ENCODE results near the gene TMX2.
"Not testable (repeated sequence)": the region's sequence is repeated elsewhere in the genome, so short reads cannot be mapped to it uniquely, and the experiment has no call there.

TMX2 gene

GRCh38 chr11:57712256-57713150 lies at the start of gene TMX2:
Gene TMX2 (plus strand): TSS chr11:57712593. CDS start chr11:57712619, 26 bp downstream.
- DNase-seq = peak; percentile 92

GRCh38 chr11:57662893-57663292 lies 49.5 kb upstream of the TMX2 start:
- DNase-seq = no peak

GRCh38 chr11:57663975-57664374 lies 48.4 kb upstream of the TMX2 start:
- DNase-seq = no peak

GRCh38 chr11:57667117-57667735 lies 45.2 kb upstream of the TMX2 start:
- DNase-seq = peak; percentile 94

- peak; percentile 99 for DNase-seq
Observed at GRCh38 chr11:57667736-57668433, 44.5 kb upstream of the TMX2 start, which contains the start of gene ZDHHC5. Gene ZDHHC5 (plus strand): TSS chr11:57668114. CDS start chr11:57673091, 4,977 bp downstream.

- no peak for DNase-seq
Observed at GRCh38 chr11:57668434-57668782, 44.0 kb upstream of the TMX2 start.

- no peak for DNase-seq
Observed at GRCh38 chr11:57674251-57674650, 38.1 kb upstream of the TMX2 start.

- no peak for DNase-seq
Observed at GRCh38 chr11:57675176-57675941, 37.0 kb upstream of the TMX2 start.

- DNase-seq = no peak
Observed at GRCh38 chr11:57679396-57679795, 33.0 kb upstream of the TMX2 start.

- DNase-seq = no peak
Observed at GRCh38 chr11:57680552-57680874, 31.9 kb upstream of the TMX2 start.

GRCh38 chr11:57681168-57681567 lies 31.2 kb upstream of the TMX2 start:
- no peak for DNase-seq

GRCh38 chr11:57690474-57690873 lies 21.9 kb upstream of the TMX2 start:
- not testable (repeated sequence) for DNase-seq

GRCh38 chr11:57698843-57699365 lies 13.5 kb upstream of the TMX2 start:
- no peak for DNase-seq

GRCh38 chr11:57699813-57700212 lies 12.6 kb upstream of the TMX2 start:
- no peak for DNase-seq

GRCh38 chr11:57700425-57700824 lies 12.0 kb upstream of the TMX2 start:
- no peak for DNase-seq

GRCh38 chr11:57703341-57703740 lies 9.1 kb upstream of the TMX2 start:
- no peak for DNase-seq

GRCh38 chr11:57704932-57705331 lies 7.5 kb upstream of the TMX2 start:
- no peak for DNase-seq

GRCh38 chr11:57705432-57705831 lies 7.0 kb upstream of the TMX2 start:
- not testable (repeated sequence) for DNase-seq

GRCh38 chr11:57709802-57710367 lies 2.5 kb upstream of the TMX2 start:
- DNase-seq = no peak

- peak; percentile 76 for DNase-seq
Observed at GRCh38 chr11:57711414-57712255, 758 bp upstream of the TMX2 start, which contains the start of gene MED19. Gene MED19 (minus strand): TSS chr11:57712215. CDS start chr11:57712179, 36 bp downstream.

- no peak for DNase-seq
Observed at GRCh38 chr11:57713835-57714234, 1.4 kb downstream of the TMX2 start.

All from stimulated activated CD4-positive, alpha-beta T cell treated with anti-CD3 and anti-CD28 coated beads, Interleukin-4, amount 100 ng/mL, for 24 hours (primary cell).